K562 (cell line): ENCODE results near the gene POLA1. TPM values are rescaled to one million over a fixed set of nuclear protein-coding genes. Genes with fewer than 3 reads are reported as not detected.

Experiments used
- ATAC-seq: fragments of 200-7000 bp; cut with Tn5 transposase; 3 replicates; pipeline ENCODE4 v1.9.1; 2020; ENCODE audit warnings: moderate library complexity
- BruUV-seq: library from RNA; stranded (reverse); fragments of 400-500 nt; replicated peaks from 2 replicates; lab custom pipeline; 2021; lab: Mats Ljungman, UMichigan
- CTCF ChIA-PET: fragments of 300-600 bp; formaldehyde crosslinking; extraction: SDS; loops from one replicate; lab custom pipeline; 2021; ENCODE audit warnings: low intra/inter-chr PET ratio; lab: Yijun Ruan, JAX
- POLR2A ChIA-PET: fragments of 300-600, 350-650 bp; sonication (Branson Sonifier 250); formaldehyde crosslinking; extraction: SDS; loops from one replicate; lab custom pipeline; 2021; ENCODE audit warnings: antibody characterized with exemption, inconsistent platforms; lab: Yijun Ruan, JAX
- DNase-seq, 4 experiments: peaks; one replicate each; pipeline versions ENCODE4 v3.0.0 to v3.0.0-alpha.2; 2011 to 2018; ENCODE audit warnings: low spot score in 3 of 4, mixed read lengths in 3 of 4; ENCODE audit errors: extremely low read depth in 1 of 4
- FAIRE-seq: peaks from 2 replicates; lab custom pipeline; 2011; peaks lifted over from hg19 to GRCh38; lab: Jason Lieb, UNC
- H2AFZ ChIP-seq: 2 replicates; pipeline ENCODE4 v1.6.0; 2011; ENCODE audit warnings: low read depth, low read length, control low read depth, inconsistent platforms
- H3K27ac ChIP-seq: fragments of 200-600 bp; 3 replicates; pipeline ENCODE4 v1.8.0; 2011; ENCODE audit warnings: low read depth, mild to moderate bottlenecking, control low read depth, inconsistent platforms, low read length, moderate library complexity, mixed read lengths; ENCODE audit errors: extremely low read depth
- H3K27me3 ChIP-seq, 2 experiments: fragments of 300-600 bp in 1 of 2; 2 replicates in 1 of 2; 3 replicates in 1 of 2; pipeline versions ENCODE4 v1.6.0 to v1.8.0; 2011; ENCODE audit warnings: inconsistent platforms in 2 of 2, low read length in 2 of 2, mild to moderate bottlenecking in 1 of 2, mixed read lengths in 1 of 2, moderate library complexity in 1 of 2; ENCODE audit not compliant: control insufficient read depth in 2 of 2, insufficient read depth in 2 of 2
- H3K36me3 ChIP-seq: fragments of 300-600 bp; 3 replicates; pipeline ENCODE4 v1.8.0; 2011; ENCODE audit warnings: mild to moderate bottlenecking, low read length, inconsistent platforms; ENCODE audit not compliant: control insufficient read depth, insufficient read depth
- H3K4me1 ChIP-seq, 2 experiments: fragments of 200-600 bp in 1 of 2; replicated peaks in 1 of 2; 2 replicates in 1 of 2; 3 replicates in 1 of 2; pipeline versions ENCODE4 v1.5.1 to v1.8.0; 2011; ENCODE audit warnings: inconsistent platforms in 2 of 2, low read length in 2 of 2, mild to moderate bottlenecking in 1 of 2, mixed read lengths in 1 of 2, moderate library complexity in 1 of 2; ENCODE audit not compliant: control insufficient read depth in 2 of 2, insufficient read depth in 2 of 2
- H3K4me2 ChIP-seq: 2 replicates; pipeline ENCODE4 v1.6.1; 2011; ENCODE audit warnings: low read length, control low read depth, inconsistent platforms, mixed read lengths; ENCODE audit not compliant: insufficient read depth
- H3K4me3 ChIP-seq: fragments of 200-600 bp; sonication (generic), shearing (Covaris generic); 2 replicates; pipeline ENCODE4 v1.5.1; 2016; ENCODE audit warnings: control low read depth, inconsistent platforms
- H3K79me2 ChIP-seq: fragments of 200-600 bp; 3 replicates; pipeline ENCODE4 v1.8.0; 2011; ENCODE audit warnings: low read length, inconsistent platforms; ENCODE audit not compliant: control insufficient read depth, insufficient read depth
- H3K9ac ChIP-seq, 2 experiments: 2 replicates each; pipeline versions ENCODE4 v1.6.0 to v1.6.1; 2011; ENCODE audit warnings: low read depth in 2 of 2, low read length in 2 of 2, control low read depth in 1 of 2, inconsistent platforms in 1 of 2, mild to moderate bottlenecking in 1 of 2, mixed read lengths in 1 of 2; ENCODE audit not compliant: insufficient read depth in 1 of 2
- H3K9me1 ChIP-seq: one replicate; pipeline ENCODE4 v1.6.0; 2011; ENCODE audit warnings: inconsistent platforms, mild to moderate bottlenecking, low read length, moderate library complexity; ENCODE audit not compliant: control insufficient read depth, insufficient read depth
- H3K9me3 ChIP-seq: replicated peaks from 2 replicates; pipeline ENCODE4 v1.5.1; 2011; ENCODE audit warnings: low read depth, low read length, inconsistent platforms; ENCODE audit not compliant: control insufficient read depth, insufficient read depth
- H4K20me1 ChIP-seq: replicated peaks from 2 replicates; pipeline ENCODE4 v1.6.1; 2011; ENCODE audit warnings: low read length, inconsistent platforms, mixed read lengths; ENCODE audit not compliant: control insufficient read depth, insufficient read depth
- BCOR ChIP-seq: fragments of 450-650 bp; IDR thresholded peaks from 2 replicates; pipeline ENCODE4 v1.6.1; 2016
- HCFC1 ChIP-seq: IDR thresholded peaks from 2 replicates; pipeline ENCODE4 v1.6.1; 2012; ENCODE audit warnings: low read depth, low read length, improper control_type of control experiment
- KDM4B ChIP-seq, 2 experiments: fragments of 450-650 bp in 1 of 2; sonication (generic) in 1 of 2; IDR thresholded peaks; 2 replicates each; pipeline ENCODE4 v1.6.1; 2016 to 2017; ENCODE audit warnings: borderline replicate concordance in 2 of 2, antibody characterized with exemption in 1 of 2, low read depth in 1 of 2, mild to moderate bottlenecking in 1 of 2
- NR2F6 ChIP-seq: fragments of 450-650 bp; formaldehyde crosslinking; IDR thresholded peaks from 2 replicates; pipeline ENCODE4 v1.4.0; 2020; ENCODE audit warnings: mild to moderate bottlenecking
- SOX6 ChIP-seq: fragments of 450-650 bp; IDR thresholded peaks from 2 replicates; pipeline ENCODE4 v1.6.1; 2014; ENCODE audit warnings: mild to moderate bottlenecking
- SREBF1 ChIP-seq: fragments of 150-350 bp; IDR thresholded peaks from 2 replicates; pipeline ENCODE4 v1.6.1; 2014; ENCODE audit warnings: antibody characterized with exemption, low read depth, low read length, borderline replicate concordance
- TAF15 ChIP-seq: fragments of 200-400 bp; formaldehyde crosslinking; IDR thresholded peaks from 2 replicates; pipeline ENCODE4 v1.6.1; 2017; ENCODE audit warnings: mild to moderate bottlenecking, low read depth, low read length, moderate library complexity
- ZNF253 ChIP-seq: fragments of 250-450 bp; sonication (Bioruptor Pico); conservative IDR thresholded peaks from 2 replicates; pipeline ENCODE4 v1.6.1; 2021; ENCODE audit warnings: mild to moderate bottlenecking
- ZSCAN29 ChIP-seq: fragments of 450-650 bp; IDR thresholded peaks from 2 replicates; pipeline ENCODE4 v1.6.1; 2017
- ZZZ3 ChIP-seq: fragments of 450-650 bp; IDR thresholded peaks from 2 replicates; pipeline ENCODE4 v1.6.1; 2016; ENCODE audit warnings: antibody characterized with exemption, mild to moderate bottlenecking, moderate library complexity
- WGBS: fragments of 100-300 bp; shearing (Covaris generic); methylation state at CpG from one replicate; pipeline ENCODE4 v1.1.6; 2016; ENCODE audit warnings: low coverage, mixed read lengths; ENCODE audit not compliant: insufficient coverage; ENCODE audit errors: missing lambda C conversion rate; 5-methylcytosine and 5-hydroxymethylcytosine counted together
- in situ Hi-C: fragments of 300-500 bp; cut with MboI; formaldehyde crosslinking; loops from 4 replicates; pipeline ENCODE4 v1.15.0; 2018; ENCODE audit warnings: inconsistent platforms, mixed read lengths
- intact Hi-C: fragments of 100-400 bp; cut with micrococcal nuclease; formaldehyde crosslinking; loops from 2 replicates; pipeline ENCODE4 v1.14.2; 2022
- polyA plus RNA-seq, 8 experiments: library from polyadenylated mRNA; depleted of rRNA in 4 of 8; stranded (reverse) in 5 of 8; unstranded in 3 of 8; fragments of >200 nt; fragmentation: Nextera tagmentation in 2 of 8; fragmentation: Illumina TruSeq in 1 of 8; extraction: Ambion mirVana in 2 of 8; extraction: Trizol in 1 of 8; gene quantifications; 2 replicates each; pipeline versions ENCODE4 v1.2.1 to v1.2.3, GENCODE V29; 2011 to 2014; ENCODE audit warnings: inconsistent platforms in 1 of 8, missing spikeins in 1 of 8
- total RNA-seq, 7 experiments: library from RNA; depleted of rRNA in 6 of 7; stranded (reverse); fragments of >200 nt in 6 of 7; fragmentation: Illumina TruSeq in 2 of 7; extraction: Trizol in 2 of 7; gene quantifications; 2 replicates each; pipeline versions ENCODE4 v1.2.1 to v1.2.3, GENCODE V29; 2011 to 2021; ENCODE audit warnings: low replicate concordance in 1 of 7
- TF ChIP-seq, protein P1 (sequence below): fragments of 200-600 bp; sonication (generic); IDR thresholded peaks from one replicate; pipeline ENCODE4 v1.6.1; 2012; ENCODE audit warnings: mild to moderate bottlenecking, low read depth, low read length, inconsistent platforms
- TF ChIP-seq, protein P2 (sequence below): IDR thresholded peaks from 2 replicates; pipeline ENCODE4 v1.6.1; 2016; ENCODE audit warnings: missing genetic modification characterization, missing compliant biosample characterization

Gene POLA1
- total and polyA plus RNA-seq, 9 of the 15 experiments (the other 6 are each of a cell fraction or from before 2014, with no cell fraction given): 8.6 to 48.4 (median 27.4) TPM

DNA sequence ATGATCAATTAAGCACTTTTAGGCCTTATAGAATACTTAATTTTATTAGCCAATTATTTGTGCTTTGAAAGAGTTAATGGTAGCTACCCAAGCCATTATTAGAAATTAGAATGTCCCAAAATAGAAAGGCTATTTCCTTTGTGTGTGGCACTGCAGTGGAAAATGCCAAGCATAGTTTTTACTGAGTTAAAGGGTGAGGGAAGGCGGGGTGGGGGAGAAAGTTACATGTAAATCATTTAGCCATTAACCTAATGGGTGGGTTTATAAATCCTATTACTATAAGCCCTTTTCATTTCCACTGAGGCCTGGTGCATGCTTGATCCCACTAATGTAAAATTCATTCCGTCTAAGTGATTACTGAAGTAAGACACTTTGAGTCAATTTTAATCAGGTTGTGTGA lies 105.8 kb downstream of the POLA1 start:
- H3K9me1 ChIP-seq: no peaks in the 10 kb centered on the region
- H3K9me3 ChIP-seq: no peaks in the 10 kb centered on the region
- ATAC-seq: no peak
- intact Hi-C loops: no loop called here
- WGBS: 91% methylated on average over 2 of the region's 2 CpGs
- no peaks in the 10 kb centered on the region for H3K27me3 ChIP-seq
- no peak overlapping the region for H3K27ac ChIP-seq
- H4K20me1 ChIP-seq: no peaks in the 10 kb centered on the region
- H3K4me1 ChIP-seq: no peaks in the 10 kb centered on the region
- no peak overlapping the region for H3K9ac ChIP-seq
- ChIA-PET CTCF (no interaction called here), POLR2A (no interaction called here)
- DNase-seq: no peak
- peaks cover 39% of the 10 kb centered on the region; the same call in 2 of the 3 replicates for H3K36me3 ChIP-seq
- no peak overlapping the region for H3K4me3 ChIP-seq
- H3K4me2 ChIP-seq: no peak overlapping the region
- in situ Hi-C loops: no loop called here
- H2AFZ ChIP-seq: no peak overlapping the region
- BruUV-seq: no TSS peak
- H3K79me2 ChIP-seq: no peaks in the 10 kb centered on the region
- FAIRE-seq: no peak
- TF ChIP-seq HCFC1 (no peak), NR2F6 (CRISPR knock-in tag) (no peak), KDM4B (IDR thresholded peaks at IDR 0.05; ENCODE audit: borderline replicate concordance in 2 of 2, low read depth in 1 of 2) (no peak), ZNF253 (CRISPR knock-in tag) (no peak), ZSCAN29 (no peak), ZZZ3 (no peak), SREBF1 (no peak), BCOR (no peak), SOX6 (no peak), TAF15 (no peak)
- TF ChIP-seq, protein P1, sequence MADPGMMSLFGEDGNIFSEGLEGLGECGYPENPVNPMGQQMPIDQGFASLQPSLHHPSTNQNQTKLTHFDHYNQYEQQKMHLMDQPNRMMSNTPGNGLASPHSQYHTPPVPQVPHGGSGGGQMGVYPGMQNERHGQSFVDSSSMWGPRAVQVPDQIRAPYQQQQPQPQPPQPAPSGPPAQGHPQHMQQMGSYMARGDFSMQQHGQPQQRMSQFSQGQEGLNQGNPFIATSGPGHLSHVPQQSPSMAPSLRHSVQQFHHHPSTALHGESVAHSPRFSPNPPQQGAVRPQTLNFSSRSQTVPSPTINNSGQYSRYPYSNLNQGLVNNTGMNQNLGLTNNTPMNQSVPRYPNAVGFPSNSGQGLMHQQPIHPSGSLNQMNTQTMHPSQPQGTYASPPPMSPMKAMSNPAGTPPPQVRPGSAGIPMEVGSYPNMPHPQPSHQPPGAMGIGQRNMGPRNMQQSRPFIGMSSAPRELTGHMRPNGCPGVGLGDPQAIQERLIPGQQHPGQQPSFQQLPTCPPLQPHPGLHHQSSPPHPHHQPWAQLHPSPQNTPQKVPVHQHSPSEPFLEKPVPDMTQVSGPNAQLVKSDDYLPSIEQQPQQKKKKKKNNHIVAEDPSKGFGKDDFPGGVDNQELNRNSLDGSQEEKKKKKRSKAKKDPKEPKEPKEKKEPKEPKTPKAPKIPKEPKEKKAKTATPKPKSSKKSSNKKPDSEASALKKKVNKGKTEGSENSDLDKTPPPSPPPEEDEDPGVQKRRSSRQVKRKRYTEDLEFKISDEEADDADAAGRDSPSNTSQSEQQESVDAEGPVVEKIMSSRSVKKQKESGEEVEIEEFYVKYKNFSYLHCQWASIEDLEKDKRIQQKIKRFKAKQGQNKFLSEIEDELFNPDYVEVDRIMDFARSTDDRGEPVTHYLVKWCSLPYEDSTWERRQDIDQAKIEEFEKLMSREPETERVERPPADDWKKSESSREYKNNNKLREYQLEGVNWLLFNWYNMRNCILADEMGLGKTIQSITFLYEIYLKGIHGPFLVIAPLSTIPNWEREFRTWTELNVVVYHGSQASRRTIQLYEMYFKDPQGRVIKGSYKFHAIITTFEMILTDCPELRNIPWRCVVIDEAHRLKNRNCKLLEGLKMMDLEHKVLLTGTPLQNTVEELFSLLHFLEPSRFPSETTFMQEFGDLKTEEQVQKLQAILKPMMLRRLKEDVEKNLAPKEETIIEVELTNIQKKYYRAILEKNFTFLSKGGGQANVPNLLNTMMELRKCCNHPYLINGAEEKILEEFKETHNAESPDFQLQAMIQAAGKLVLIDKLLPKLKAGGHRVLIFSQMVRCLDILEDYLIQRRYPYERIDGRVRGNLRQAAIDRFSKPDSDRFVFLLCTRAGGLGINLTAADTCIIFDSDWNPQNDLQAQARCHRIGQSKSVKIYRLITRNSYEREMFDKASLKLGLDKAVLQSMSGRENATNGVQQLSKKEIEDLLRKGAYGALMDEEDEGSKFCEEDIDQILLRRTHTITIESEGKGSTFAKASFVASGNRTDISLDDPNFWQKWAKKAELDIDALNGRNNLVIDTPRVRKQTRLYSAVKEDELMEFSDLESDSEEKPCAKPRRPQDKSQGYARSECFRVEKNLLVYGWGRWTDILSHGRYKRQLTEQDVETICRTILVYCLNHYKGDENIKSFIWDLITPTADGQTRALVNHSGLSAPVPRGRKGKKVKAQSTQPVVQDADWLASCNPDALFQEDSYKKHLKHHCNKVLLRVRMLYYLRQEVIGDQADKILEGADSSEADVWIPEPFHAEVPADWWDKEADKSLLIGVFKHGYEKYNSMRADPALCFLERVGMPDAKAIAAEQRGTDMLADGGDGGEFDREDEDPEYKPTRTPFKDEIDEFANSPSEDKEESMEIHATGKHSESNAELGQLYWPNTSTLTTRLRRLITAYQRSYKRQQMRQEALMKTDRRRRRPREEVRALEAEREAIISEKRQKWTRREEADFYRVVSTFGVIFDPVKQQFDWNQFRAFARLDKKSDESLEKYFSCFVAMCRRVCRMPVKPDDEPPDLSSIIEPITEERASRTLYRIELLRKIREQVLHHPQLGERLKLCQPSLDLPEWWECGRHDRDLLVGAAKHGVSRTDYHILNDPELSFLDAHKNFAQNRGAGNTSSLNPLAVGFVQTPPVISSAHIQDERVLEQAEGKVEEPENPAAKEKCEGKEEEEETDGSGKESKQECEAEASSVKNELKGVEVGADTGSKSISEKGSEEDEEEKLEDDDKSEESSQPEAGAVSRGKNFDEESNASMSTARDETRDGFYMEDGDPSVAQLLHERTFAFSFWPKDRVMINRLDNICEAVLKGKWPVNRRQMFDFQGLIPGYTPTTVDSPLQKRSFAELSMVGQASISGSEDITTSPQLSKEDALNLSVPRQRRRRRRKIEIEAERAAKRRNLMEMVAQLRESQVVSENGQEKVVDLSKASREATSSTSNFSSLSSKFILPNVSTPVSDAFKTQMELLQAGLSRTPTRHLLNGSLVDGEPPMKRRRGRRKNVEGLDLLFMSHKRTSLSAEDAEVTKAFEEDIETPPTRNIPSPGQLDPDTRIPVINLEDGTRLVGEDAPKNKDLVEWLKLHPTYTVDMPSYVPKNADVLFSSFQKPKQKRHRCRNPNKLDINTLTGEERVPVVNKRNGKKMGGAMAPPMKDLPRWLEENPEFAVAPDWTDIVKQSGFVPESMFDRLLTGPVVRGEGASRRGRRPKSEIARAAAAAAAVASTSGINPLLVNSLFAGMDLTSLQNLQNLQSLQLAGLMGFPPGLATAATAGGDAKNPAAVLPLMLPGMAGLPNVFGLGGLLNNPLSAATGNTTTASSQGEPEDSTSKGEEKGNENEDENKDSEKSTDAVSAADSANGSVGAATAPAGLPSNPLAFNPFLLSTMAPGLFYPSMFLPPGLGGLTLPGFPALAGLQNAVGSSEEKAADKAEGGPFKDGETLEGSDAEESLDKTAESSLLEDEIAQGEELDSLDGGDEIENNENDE: no peak
- TF ChIP-seq, protein P2, sequence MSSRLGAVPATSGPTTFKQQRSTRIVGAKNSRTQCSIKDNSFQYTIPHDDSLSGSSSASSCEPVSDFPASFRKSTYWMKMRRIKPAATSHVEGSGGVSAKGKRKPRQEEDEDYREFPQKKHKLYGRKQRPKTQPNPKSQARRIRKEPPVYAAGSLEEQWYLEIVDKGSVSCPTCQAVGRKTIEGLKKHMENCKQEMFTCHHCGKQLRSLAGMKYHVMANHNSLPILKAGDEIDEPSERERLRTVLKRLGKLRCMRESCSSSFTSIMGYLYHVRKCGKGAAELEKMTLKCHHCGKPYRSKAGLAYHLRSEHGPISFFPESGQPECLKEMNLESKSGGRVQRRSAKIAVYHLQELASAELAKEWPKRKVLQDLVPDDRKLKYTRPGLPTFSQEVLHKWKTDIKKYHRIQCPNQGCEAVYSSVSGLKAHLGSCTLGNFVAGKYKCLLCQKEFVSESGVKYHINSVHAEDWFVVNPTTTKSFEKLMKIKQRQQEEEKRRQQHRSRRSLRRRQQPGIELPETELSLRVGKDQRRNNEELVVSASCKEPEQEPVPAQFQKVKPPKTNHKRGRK: no peak
